ENCODE data around the gene LMF1. TPM values are rescaled to one million over a fixed set of nuclear protein-coding genes. Genes with fewer than 3 reads are reported as not detected.

LMF1 gene
- total and polyA plus RNA-seq, 2 donors from 2014 or later = 15.4 to 28.6 TPM

- H3K36me3 ChIP-seq (ENCODE audit: control insufficient read depth in 2 of 3, insufficient read depth in 3 of 3, low read length in 3 of 3) = peaks cover 0 to 4% (median 3%) of the 10 kb centered on the region in 3 donors
- intact Hi-C loops (cut with DNase I) = no loop called here
- H3K27ac ChIP-seq (ENCODE audit: low read depth in 2 of 2, low read length in 2 of 2) = no peak overlapping the region
- no peak for TF ChIP-seq CTCF (IDR thresholded peaks at IDR 0.05; ENCODE audit: borderline replicate concordance, extremely low read depth, insufficient read depth)
- FAIRE-seq (no peak), DNase-seq (peak in 2 of 5 donors; percentile 26 to 57)
- peaks cover 0 to 6% (median 0%) of the 10 kb centered on the region in 3 donors for H3K4me1 ChIP-seq (ENCODE audit: control insufficient read depth in 2 of 3, insufficient read depth in 2 of 3, low read depth in 1 of 3, low read length in 3 of 3)
- no peaks in the 10 kb centered on the region for H3K27me3 ChIP-seq (ENCODE audit: control insufficient read depth, insufficient read depth, low read length)
- no peak overlapping the region for H3K4me3 ChIP-seq (ENCODE audit: low read length in 3 of 3)
- peaks cover 0 to 2% (median 0%) of the 10 kb centered on the region in 3 donors for H3K9me3 ChIP-seq (ENCODE audit: control insufficient read depth in 2 of 3, insufficient read depth in 1 of 3, low read length in 3 of 3)
- no peak overlapping the region for H3K9ac ChIP-seq (ENCODE audit: low read length in 3 of 3)
Observed at GRCh38 chr16:928526-928925, 42.3 kb downstream of the LMF1 start.

GRCh38 chr16:927931-928330 lies 42.9 kb downstream of the LMF1 start:
- FAIRE-seq (no peak), DNase-seq (peak in 2 of 5 donors; percentile 22 to 53)
- Histone ChIP-seq H3K4me1 (ENCODE audit: control insufficient read depth in 2 of 3, insufficient read depth in 2 of 3, low read depth in 1 of 3, low read length in 3 of 3) (peaks cover 0 to 6% (median 0%) of the 10 kb centered on the region in 3 donors), H3K9me3 (ENCODE audit: control insufficient read depth in 2 of 3, insufficient read depth in 1 of 3, low read length in 3 of 3) (peaks cover 0 to 2% (median 0%) of the 10 kb centered on the region in 3 donors), H3K9ac (ENCODE audit: low read length in 3 of 3) (no peak overlapping the region), H3K36me3 (ENCODE audit: control insufficient read depth in 2 of 3, insufficient read depth in 3 of 3, low read length in 3 of 3) (peaks cover 0 to 4% (median 3%) of the 10 kb centered on the region in 3 donors), H3K27ac (ENCODE audit: low read depth in 2 of 2, low read length in 2 of 2) (no peak overlapping the region), H3K4me3 (ENCODE audit: low read length in 3 of 3) (no peak overlapping the region), H3K27me3 (ENCODE audit: control insufficient read depth, insufficient read depth, low read length) (no peaks in the 10 kb centered on the region)
- intact Hi-C loops (cut with DNase I) = no loop called here
- TF ChIP-seq CTCF (IDR thresholded peaks at IDR 0.05; ENCODE audit: borderline replicate concordance, extremely low read depth, insufficient read depth) = no peak

GRCh38 chr16:927406-927805 lies 43.4 kb downstream of the LMF1 start:
- H3K9ac ChIP-seq (ENCODE audit: low read length in 3 of 3) = no peak overlapping the region
- FAIRE-seq (no peak), DNase-seq (peak; percentile 41 to 75 (median 45))
- peaks cover 0 to 4% (median 3%) of the 10 kb centered on the region in 3 donors for H3K36me3 ChIP-seq (ENCODE audit: control insufficient read depth in 2 of 3, insufficient read depth in 3 of 3, low read length in 3 of 3)
- peaks cover 0 to 6% (median 0%) of the 10 kb centered on the region in 3 donors for H3K4me1 ChIP-seq (ENCODE audit: control insufficient read depth in 2 of 3, insufficient read depth in 2 of 3, low read depth in 1 of 3, low read length in 3 of 3)
- no peak for TF ChIP-seq CTCF (IDR thresholded peaks at IDR 0.05; ENCODE audit: borderline replicate concordance, extremely low read depth, insufficient read depth)
- H3K9me3 ChIP-seq (ENCODE audit: control insufficient read depth in 2 of 3, insufficient read depth in 1 of 3, low read length in 3 of 3) = peaks cover 0 to 2% (median 0%) of the 10 kb centered on the region in 3 donors
- H3K27ac ChIP-seq (ENCODE audit: low read depth in 2 of 2, low read length in 2 of 2) = no peak overlapping the region
- intact Hi-C loops (cut with DNase I) = no loop called here
- H3K4me3 ChIP-seq (ENCODE audit: low read length in 3 of 3) = no peak overlapping the region
- no peaks in the 10 kb centered on the region for H3K27me3 ChIP-seq (ENCODE audit: control insufficient read depth, insufficient read depth, low read length)

- intact Hi-C loops (cut with DNase I) = no loop called here
- H3K9me3 ChIP-seq (ENCODE audit: control insufficient read depth in 2 of 3, insufficient read depth in 1 of 3, low read length in 3 of 3) = peaks cover 0 to 2% (median 0%) of the 10 kb centered on the region in 3 donors
- no peak overlapping the region for H3K4me3 ChIP-seq (ENCODE audit: low read length in 3 of 3)
- H3K9ac ChIP-seq (ENCODE audit: low read length in 3 of 3) = no peak overlapping the region
- DNase-seq (peak in 2 of 5 donors; percentile 26 to 48), FAIRE-seq (no peak)
- H3K4me1 ChIP-seq (ENCODE audit: control insufficient read depth in 2 of 3, insufficient read depth in 2 of 3, low read depth in 1 of 3, low read length in 3 of 3) = peaks cover 0 to 4% (median 0%) of the 10 kb centered on the region in 3 donors
- H3K36me3 ChIP-seq (ENCODE audit: control insufficient read depth in 2 of 3, insufficient read depth in 3 of 3, low read length in 3 of 3) = peaks cover 0 to 4% (median 3%) of the 10 kb centered on the region in 3 donors
- no peak overlapping the region for H3K27ac ChIP-seq (ENCODE audit: low read depth in 2 of 2, low read length in 2 of 2)
- H3K27me3 ChIP-seq (ENCODE audit: control insufficient read depth, insufficient read depth, low read length) = no peaks in the 10 kb centered on the region
- TF ChIP-seq CTCF (IDR thresholded peaks at IDR 0.05; ENCODE audit: borderline replicate concordance, extremely low read depth, insufficient read depth) = no peak
Observed at GRCh38 chr16:926715-927114, 44.1 kb downstream of the LMF1 start.

Measured in kidney (tissue), 14 donors.